H1 (cell line): ENCODE results near the gene NELFA.

Experiments used
- ATF3 ChIP-seq: IDR thresholded peaks from 2 replicates; pipeline ENCODE4 v1.6.1; 2011; ENCODE audit warnings: low read depth, mild to moderate bottlenecking, low read length; ENCODE audit not compliant: insufficient read depth
- CREB1 ChIP-seq: IDR thresholded peaks from 2 replicates; pipeline ENCODE4 v1.6.1; 2012; ENCODE audit warnings: inconsistent platforms
- CTCF ChIP-seq, 3 experiments: IDR thresholded peaks; 1 replicate in 2 of 3; 2 replicates in 1 of 3; pipeline versions ENCODE4 v1.5.1 to v1.6.1; 2011; ENCODE audit warnings: low read length in 3 of 3, mild to moderate bottlenecking in 3 of 3, inconsistent platforms in 2 of 3, low read depth in 1 of 3, moderate library complexity in 1 of 3; ENCODE audit not compliant: insufficient read depth in 1 of 3; ENCODE audit errors: control extremely low read depth in 1 of 3
- POLR2A ChIP-seq, 2 experiments: IDR thresholded peaks; 1 replicate in 1 of 2; 2 replicates in 1 of 2; pipeline ENCODE4 v1.6.1; 2011; ENCODE audit warnings: low read depth in 2 of 2, low read length in 2 of 2, mild to moderate bottlenecking in 2 of 2; ENCODE audit errors: control extremely low read depth in 1 of 2
- SIN3A ChIP-seq, 2 experiments: IDR thresholded peaks in 1 of 2; conservative IDR thresholded peaks in 1 of 2; 2 replicates each; pipeline ENCODE4 v1.6.1; 2011 to 2012; ENCODE audit warnings: low read length in 2 of 2, improper control_type of control experiment in 1 of 2, low read depth in 1 of 2, mild to moderate bottlenecking in 1 of 2
- SRF ChIP-seq: IDR thresholded peaks from 2 replicates; pipeline ENCODE4 v1.6.1; 2011; ENCODE audit warnings: mild to moderate bottlenecking, low read depth, low read length, moderate library complexity
- TBP ChIP-seq: IDR thresholded peaks from 2 replicates; pipeline ENCODE4 v1.6.1; 2011; ENCODE audit warnings: low read depth, low read length, improper control_type of control experiment
- YY1 ChIP-seq: IDR thresholded peaks from 2 replicates; pipeline ENCODE4 v1.6.1; 2011; ENCODE audit warnings: low read depth, mild to moderate bottlenecking, low read length

DNA sequence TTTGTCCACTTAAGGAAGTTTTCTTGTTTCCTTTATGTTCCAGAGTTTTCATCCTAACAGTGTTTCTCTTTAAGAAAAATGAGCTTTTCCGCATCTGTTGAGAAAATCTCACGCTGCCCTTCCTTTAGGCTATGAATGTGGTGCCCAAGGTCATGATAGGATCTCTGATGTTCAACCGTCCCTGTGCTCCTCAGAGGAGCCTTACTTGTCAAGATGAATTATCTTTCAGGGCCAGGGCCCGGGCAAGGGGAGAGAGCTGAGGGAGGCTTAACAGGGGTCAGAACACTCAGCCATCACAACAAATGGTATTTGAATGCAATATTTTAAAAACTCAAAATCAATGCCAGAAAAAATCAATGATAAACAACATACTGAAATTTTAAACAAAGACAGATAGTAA is 6.2 kb upstream of the NELFA start:
- no peak for TF ChIP-seq SRF
- TF ChIP-seq POLR2A (IDR thresholded peaks at IDR 0.05; ENCODE audit: control extremely low read depth in 1 of 2, low read depth in 2 of 2, low read length in 2 of 2), result no peak
- no peak for TF ChIP-seq CTCF (IDR thresholded peaks at IDR 0.05; ENCODE audit: control extremely low read depth in 1 of 3, insufficient read depth in 1 of 3, low read depth in 1 of 3, low read length in 3 of 3)
- no peak for TF ChIP-seq CREB1
- TF ChIP-seq TBP, result no peak
- TF ChIP-seq ATF3, result no peak
- no peak for TF ChIP-seq SIN3A (conservative IDR thresholded peaks at IDR 0.05 in 1 of 2, IDR thresholded peaks at IDR 0.05 in 1 of 2; ENCODE audit: low read depth in 1 of 2, low read length in 2 of 2)
- TF ChIP-seq YY1, result no peak
